HG03139 (cell line): ENCODE measurements around the gene ACTL7B.
"Not testable (repeated sequence)": the region's sequence is repeated elsewhere in the genome, so short reads cannot be mapped to it uniquely, and the experiment has no call there.

Experiments used
- ATAC-seq: cut with Tn5 transposase; IDR thresholded peaks from one replicate; pipeline ENCODE4 v1.9.1; 2021; ENCODE audit not compliant: unreplicated experiment

The ACTL7B gene

DNA sequence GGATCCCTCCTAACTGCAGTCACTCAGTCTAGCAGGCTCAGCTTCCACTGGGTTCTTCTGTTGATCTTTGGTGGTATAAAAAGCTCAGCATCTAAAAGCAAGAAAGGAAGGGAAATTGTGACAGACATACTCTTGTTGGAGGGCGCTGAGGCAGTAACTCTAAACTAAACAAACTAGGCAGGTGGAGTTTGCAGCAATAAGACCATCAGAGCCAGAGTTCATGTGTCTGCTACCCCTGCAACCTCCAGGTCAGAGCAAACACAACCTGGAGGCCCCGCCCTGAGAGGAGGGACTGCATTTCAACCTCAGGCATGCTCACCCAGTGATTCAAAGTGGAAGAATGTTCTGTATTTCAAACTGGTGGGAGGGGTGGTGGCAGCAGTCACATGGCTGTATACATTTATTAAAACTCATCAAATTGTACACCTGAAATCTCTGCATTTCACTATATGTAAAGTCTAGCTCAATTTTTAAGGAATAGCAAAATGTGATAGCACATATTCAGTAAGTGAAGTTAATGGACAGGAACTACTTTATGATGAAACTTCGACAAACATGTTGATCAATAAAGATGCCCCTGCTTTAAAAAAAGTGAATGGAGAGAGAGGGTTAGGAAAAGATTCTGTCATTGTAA, 13.4 kb upstream of the ACTL7B start:
- ATAC-seq = no peak

DNA sequence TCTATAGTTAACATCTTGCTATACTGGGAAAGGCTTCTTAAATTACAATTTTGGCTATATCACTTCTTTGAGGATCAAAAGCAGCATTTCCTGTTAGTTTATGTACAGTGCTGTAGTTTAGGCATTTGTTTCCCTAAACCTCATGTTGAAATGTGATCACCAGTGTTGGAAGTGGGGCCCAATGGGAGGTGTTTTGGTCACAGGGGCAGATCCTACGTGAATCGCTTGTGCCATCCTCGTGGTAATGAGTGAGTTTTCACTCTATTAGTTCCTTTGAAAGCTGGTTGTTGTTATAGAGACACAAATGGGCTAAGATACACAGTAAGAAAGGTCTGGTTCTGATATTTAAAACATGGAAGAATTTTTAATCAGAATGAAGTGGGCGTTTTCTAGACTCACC, 12.0 kb upstream of the ACTL7B start:
- no peak for ATAC-seq

DNA sequence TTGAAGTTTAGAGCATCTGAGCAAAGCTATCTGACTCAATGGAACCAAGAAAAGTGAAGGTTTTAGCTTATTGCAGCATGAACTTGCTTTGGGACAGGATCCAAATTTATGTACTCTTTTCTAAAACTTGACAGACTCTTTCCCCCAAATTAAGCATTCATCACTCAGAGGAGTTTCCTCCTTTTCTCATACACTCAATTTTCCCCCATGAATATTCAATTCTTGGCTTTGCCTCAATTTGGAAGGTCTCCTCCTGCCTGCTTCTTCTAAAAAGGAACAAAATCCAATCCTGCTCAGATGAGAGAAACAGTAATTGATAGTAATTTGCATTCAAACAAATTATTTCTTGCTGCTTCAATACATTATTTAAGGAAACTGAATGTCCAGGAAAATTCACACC, 11.3 kb upstream of the ACTL7B start:
- no peak for ATAC-seq

DNA sequence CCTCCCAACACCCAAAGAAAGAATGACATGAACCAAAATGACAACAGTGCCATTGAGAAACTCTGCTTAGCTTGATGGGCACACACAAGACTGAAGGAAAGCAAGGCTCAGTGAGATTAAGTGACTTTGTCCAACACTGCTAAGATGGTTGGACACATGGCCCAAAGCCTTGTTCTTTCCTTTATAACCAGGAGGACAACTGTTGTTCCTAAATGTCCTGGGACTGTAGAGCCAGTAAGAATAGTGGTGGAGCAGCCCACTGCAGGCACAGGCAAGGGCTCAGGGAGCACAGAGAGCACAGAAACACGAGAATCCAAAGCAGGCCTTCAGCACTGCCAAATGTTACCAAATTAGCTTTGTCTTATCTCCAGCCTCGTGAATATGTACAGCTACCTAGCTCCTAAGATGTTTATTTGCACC, 10.2 kb upstream of the ACTL7B start:
- no peak for ATAC-seq

DNA sequence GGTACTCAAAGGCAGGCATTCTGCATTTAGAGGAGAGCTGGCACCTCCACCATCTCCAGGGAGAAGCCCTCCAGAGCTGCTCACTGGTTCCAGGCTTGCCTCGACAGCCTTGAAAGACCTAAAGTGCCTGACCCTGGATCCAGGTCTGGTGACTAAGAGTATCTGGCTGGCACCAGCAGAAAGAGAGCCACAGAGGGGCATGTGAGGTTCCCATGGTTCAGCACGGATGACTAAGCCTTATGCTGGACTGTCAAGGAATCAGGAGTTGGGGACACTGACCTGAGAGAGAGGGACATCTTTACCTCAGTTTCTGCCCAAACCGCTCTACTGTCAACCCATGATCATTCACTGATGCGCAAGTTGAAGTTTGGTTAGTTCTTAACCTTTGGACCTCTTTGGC, 9.3 kb upstream of the ACTL7B start:
- no peak for ATAC-seq

DNA sequence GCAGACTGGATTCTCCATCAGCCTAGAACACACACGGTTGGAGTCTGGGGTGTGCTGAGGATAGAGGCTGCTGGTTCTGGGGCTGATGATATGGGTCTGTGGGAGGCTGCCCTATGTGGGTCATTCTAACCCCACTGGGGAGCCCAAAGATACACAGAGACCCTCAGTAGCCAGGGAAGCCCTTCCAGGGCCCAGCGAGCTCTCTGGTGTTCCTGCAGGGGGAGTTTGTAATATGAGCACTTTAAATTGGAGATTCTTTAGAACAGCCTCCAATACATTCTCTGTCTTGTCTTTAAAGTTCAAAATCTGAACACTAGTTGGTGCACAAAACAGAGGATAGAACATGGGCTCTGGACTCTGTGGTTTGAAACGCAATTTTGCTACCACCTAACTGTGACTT, 8.7 kb upstream of the ACTL7B start:
- no peak for ATAC-seq

DNA sequence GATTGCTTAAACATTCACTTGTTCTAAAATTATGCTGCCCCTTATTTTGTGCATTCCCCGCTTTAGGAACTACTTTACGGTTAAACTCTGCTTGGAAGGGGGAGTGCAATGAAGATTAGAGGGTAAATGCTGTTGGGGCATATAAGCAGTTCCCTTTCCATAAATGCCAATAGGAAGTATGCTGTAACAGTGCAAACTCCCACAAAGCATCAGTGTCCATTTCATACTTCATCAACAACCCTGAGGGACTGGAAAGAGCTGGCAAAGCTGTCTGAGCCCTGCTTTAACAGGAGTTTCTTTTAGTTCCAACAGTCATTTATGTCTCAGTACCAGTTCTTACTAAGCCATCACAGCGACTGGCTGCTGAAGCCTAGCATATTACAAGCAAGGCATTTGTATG, 8.1 kb upstream of the ACTL7B start:
- no peak for ATAC-seq

DNA sequence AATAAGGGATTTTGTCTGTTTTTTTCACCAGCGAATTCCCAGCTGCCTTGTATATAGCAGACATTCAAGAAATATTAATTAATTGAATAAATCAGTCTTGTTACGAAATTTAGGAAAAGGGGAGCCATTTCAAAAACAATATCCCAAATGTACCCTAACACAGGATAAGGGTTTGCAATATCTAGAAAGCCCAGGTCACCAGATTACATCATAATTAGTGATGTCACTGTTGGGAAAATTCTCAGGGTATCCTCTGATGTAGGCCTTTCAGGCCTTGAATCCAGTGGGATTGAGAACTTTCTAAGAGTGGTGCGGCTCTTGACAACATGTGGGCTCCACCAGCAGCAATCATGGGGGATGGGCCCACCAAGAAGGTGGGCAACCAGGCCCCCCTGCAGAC, 6.2 kb upstream of the ACTL7B start, which contains the start of gene ACTL7A:
ACTL7A (plus strand) TSS at position 270 of the 400 bp plus-strand sequence; CDS start at position 327, 57 bp downstream.
- no peak for ATAC-seq

DNA sequence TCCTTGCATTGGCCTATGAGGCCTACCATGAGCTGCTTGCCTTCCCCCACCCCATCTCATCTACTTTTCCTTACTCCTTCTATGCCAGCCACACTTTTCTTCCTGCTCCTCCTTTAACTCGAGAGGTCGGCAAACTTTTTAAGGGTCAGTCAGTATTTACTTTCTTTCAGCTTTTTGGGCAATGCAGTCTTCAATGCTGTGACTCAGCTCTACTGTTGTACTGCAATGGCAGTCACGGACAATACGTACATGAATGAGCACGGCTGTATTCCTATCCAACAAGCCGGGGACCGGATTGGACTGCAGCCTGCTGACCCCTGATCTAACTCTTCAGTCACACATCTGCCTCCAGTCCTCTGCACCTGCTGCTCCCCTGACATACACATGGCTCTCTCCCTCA, 5.7 kb upstream of the ACTL7B start:
- ATAC-seq = no peak

DNA sequence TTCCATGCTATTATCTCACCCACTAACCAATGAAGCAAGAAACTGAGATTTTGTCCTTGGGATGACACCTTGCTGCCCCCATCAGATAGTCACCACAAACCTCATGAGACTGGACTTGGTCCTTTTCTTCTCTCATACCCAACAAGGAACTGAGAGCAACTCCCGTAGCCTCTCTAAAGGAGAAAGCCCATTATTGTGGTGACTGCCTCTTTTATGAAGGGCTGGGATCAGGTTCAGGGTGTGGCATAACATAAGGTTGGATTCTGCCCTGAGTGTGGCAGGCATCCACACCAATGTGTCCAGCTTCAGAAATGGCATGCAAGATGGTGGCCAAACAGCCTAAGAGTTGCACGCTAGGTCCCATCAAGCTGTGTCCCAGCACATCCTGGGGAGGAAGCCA, 5.0 kb upstream of the ACTL7B start:
- ATAC-seq = no peak

DNA sequence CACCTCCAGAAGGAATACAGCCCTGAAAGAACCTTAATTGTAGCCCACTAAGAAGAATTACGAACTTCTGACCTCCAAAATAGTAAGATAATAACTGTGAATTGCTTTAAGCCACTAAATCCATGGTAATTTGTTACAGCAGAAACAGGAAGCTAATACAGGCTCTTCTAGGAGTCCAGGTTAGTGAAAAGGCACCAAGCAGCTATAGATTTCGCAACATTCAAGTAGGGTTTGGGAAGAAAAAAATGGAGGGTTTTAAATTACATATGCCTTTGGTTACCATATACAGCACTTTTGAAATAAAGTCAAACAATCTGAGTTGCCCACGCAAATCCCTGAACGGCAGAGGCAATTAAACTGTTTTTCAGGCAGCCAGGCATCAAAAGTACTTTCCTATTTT, 4.6 kb upstream of the ACTL7B start:
- ATAC-seq = no peak

DNA sequence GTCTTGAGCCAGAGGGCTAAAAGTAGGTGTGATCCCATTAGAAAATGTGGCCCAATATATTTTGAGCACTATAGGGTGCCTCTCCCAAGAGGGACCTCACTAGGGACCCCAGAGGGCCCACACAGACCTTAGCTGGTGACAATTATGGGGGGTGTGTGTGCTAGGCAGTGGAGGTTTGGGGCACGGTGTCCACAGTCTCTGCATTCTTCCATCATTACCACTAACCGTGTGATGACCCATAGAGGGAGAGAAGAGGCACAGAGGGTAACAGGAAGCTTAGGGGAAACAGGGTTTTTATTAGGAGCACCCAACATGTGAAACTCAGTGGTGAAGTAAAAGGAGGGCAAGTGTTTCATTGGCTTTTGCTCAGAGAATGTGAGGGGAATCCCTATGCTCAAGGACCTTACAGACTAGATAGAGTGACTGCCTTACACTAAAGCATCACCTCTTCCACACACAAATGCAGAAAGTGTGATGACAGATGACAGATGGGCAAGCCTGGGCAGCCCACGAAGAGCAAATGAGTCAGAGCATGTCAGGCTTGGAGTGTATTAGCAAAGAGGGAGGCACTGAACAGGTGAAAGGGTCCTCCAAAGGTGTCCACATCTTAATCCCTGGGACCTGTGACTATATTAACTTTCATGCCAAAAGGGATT, 3.8 kb upstream of the ACTL7B start:
- ATAC-seq = no peak

DNA sequence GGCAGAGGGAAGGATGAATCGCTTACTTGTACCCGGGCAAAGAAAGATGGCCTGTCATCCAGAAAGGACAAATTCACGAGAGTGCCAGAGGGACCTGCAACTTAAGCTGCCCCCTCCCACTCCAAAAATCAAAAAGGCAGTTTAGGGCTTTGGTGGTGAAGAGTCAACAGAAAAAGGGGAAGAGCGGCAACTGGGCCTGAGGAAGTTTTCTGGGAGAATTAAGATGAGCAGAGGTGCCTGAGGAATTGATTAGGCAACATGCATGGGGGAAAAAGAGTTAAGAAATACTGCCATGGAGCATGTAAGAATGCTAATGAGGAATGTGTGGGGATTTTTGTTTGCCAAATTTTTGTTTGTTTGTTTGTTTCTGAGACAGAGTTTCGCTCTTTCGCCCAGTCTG, 1.8 kb upstream of the ACTL7B start:
- ATAC-seq = no peak

DNA sequence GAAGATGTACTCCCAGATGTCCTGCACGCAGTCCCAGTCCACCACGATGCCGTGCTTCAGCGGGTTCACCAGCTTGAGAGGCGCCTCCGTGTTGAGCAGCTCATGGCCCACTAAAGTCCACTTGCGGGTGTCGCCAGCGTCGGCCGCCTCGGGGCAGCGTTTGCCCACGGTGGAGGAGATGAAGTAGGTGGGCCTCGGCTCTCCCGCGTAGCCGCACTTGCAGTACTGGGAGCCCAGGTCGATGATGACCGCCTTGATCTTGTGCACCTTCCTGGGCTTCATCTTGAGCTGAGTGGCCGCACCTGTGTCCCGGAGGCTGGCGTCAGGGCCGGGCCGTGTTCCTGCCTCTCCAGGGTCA, 278 bp downstream of the ACTL7B start:
- ATAC-seq = no peak

DNA sequence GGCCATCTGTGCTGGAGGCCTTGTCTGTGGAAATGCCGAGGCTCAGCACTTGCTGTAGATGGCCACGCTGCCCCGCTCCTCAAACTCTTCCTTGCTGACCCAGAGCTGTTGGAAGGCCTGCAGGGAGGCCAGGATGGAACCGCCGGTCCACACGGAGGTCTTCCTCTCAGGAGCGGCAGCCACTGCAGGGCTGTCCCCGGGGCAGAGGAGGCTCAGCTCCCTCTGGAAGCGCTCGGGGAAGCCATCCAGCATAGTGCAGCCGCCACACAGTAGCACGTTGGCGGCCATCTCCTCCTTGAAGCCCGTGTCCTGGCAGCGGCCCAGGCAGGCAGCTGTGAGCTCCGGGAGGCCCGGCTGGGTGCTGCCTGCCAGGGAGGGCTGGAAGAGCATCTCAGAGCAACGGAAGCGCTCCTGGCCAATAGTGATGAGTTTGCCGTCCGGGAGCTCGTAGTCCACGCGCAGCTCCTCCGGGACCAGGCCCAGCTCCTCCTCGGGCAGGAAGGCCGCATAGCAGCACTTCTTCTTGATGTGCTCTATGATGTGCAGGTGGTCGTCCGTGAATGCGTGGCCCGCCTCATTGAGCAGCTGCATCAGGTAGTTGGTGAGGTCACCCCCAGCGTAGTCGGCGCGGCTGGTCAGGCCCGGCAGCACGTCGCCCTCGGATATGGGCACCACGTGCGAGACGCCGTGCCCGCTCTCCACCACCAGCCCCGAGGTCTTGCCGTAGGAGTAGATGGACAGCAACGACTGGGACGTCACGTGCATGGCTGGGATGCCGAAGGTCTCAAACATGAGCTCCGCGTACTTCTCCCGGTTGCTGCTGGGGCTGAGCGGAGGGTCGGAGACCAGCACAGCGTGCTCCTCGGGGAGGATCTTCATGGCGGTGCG, 901 bp downstream of the ACTL7B start:
- ATAC-seq = no peak

DNA sequence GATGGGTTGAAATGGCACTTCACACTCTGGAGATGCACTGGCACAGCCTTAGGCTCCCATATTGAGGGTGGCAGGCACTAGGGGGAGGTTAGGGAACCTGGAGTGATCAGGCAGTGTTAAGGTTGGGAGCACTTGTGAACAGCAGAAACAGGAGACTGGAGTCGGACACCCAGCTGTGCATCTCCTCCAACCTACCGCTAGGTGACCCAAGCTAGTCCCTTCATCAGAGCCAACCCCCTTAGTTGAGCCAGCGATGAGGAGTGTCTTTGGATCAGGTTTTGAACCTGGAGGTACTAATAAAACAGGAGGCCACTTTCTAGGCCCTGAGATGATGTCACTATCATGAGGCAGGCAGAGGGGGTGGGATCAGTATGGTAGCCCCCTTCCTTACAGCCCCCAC, 1.7 kb downstream of the ACTL7B start:
- ATAC-seq = no peak

DNA sequence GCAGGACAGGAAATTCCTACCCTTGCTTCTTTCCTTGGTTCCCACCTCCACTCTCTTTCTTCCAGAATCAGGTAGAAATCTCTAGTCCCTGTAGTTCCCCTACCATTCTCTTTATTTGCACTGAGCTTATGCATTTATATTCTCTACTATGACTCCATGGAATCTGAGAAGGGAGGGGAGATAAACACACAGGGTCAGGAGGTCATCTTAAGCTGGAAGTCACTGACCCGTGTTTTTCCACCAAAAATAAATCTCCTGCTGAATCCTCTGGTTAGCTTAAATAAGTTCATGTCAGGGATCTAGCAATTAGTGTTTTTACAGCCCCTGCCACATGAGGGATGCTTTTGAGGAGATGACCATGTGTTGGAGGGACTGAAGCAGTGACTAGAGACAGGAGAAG, 3.7 kb downstream of the ACTL7B start:
- ATAC-seq = no peak

DNA sequence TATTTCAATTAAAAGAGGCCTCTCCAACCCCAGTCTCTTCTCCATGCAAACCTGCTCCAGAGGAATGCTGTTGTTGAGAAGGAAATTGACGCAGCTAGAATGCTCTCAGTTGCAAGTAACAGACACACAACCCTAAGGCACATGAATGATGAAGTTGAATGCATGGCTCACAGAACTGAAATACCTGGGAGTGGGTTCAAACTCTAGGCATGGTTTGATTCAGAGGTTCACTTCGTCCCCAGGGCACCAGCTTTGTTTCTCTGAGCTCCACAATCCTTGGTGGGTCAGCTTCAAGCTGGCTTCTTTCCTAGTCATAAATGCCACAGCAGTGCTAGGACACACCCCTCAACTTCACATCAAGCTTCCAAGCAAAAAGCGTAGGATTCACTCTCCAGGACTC, 4.6 kb downstream of the ACTL7B start:
- no peak for ATAC-seq

DNA sequence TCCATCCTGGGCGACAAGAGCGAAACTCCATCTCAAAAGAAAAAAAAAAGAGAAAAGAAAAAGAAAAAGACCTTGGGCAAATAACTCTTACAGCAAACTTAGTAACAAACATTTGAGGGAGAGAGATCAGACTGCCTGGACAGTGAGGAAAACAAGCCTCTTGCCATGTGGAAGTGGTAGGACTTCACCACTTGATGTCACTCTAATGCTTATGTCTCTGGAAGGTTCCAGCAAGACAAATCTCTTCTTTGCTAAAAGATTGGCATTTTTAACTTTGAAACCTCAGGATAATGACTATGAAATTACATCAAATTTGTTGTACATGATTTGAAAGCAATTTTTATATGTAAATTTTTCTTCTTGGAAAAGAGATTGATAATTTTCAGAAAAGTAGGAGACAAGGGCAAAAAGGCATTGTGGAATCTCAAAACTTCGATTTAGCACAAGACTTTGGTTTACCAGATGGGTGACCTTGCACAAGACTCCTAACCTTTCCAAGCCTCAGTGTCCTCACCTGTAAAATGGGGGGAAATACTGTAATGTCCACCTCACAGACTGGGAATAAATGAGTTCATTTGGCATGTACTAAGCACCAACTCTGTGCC, 5.4 kb downstream of the ACTL7B start:
- ATAC-seq = no peak

DNA sequence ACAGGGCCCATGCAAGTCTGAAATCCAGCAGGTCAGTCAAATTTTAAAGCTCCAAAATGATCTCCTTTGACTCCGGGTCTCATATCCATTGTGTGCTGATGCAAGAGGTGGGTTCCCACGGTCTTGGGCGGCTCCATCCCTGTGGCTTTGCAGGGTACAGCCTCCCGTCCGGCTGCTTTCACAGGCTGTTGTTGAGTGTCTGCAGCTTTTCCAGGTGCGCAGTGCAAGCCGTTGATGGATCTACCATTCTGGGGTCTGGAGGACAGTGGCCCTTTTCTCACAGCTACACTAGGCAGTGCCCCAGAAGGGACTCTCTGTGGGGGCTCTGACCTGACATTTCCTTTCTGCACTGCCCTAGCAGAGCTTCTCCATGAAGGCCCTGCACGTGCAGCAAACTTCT, 7.5 kb downstream of the ACTL7B start:
- not testable (repeated sequence) for ATAC-seq

DNA sequence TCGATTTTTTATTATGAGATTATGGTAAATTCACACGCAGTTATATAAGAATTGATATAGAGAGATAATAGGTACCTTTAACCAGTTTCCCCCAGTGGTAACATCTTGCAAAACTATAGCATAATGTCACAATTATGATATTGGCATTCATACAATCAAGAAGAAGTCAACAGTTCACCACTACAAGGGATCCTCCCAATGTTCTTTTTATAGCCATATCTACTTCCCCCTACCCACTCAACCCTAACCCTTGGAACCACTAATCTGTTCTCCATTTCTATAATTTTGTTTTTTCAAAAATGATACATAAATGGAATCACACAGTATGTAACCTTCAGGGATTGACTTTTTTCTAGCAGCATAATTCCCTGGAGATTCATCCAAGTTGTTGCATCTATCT, 9.8 kb downstream of the ACTL7B start:
- ATAC-seq = no peak

DNA sequence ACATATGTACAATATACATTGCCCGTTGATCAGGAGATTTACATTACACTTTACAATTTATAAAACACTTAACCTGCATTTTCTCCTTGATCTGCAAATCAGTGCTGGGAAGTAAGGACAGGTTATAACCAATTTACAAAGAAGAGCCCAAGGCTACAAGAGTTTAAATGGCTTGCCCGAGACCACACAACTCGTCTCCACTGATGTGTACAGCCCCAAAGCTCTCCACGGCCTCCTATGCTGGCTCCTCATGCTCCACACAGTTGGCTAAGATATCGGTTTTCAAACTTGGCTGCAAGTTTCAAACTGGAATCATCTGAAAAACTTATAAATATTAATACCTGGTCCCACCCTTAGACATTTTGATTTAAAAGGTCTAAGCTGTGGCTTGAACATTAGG, 10.3 kb downstream of the ACTL7B start:
- no peak for ATAC-seq
